Measurements from ENCODE around the gene WNT4. TPM values are rescaled to one million over a fixed set of nuclear protein-coding genes. Genes with fewer than 3 reads are reported as not detected.

Gene WNT4
- total and polyA plus RNA-seq, 9 of the 15 experiments (the other 6 are each of a cell fraction or from before 2014, with no cell fraction given): 0.01 TPM; not detected in 8

GRCh38 chr1:22168412-22168973 lies 25.6 kb upstream of the WNT4 start:
- ChIA-PET CTCF (ENCODE audit: low intra/inter-chr PET ratio) (no interaction called here), POLR2A (interaction anchor here (1.4 kb wide), 1 partner anchor 16 kb away, joined by 3 read pairs; no protein-coding TSS in a partner anchor)
- intact Hi-C loops (cut with micrococcal nuclease) (no loop called here), in situ Hi-C loops (cut with MboI) (no loop called here)
- Histone ChIP-seq H4K20me1 (replicated peaks; ENCODE audit: control insufficient read depth, insufficient read depth, low read length) (no peaks in the 10 kb centered on the region), H2AFZ (ENCODE audit: low read depth, low read length) (no peak overlapping the region), H3K4me2 (ENCODE audit: insufficient read depth, low read length) (no peak overlapping the region), H3K9me3 (replicated peaks; ENCODE audit: control insufficient read depth, insufficient read depth, low read depth, low read length) (no peaks in the 10 kb centered on the region), H3K9me1 (ENCODE audit: control insufficient read depth, insufficient read depth, low read length) (no peaks in the 10 kb centered on the region), H3K36me3 (ENCODE audit: control insufficient read depth, insufficient read depth, low read length) (no peaks in the 10 kb centered on the region), H3K79me2 (ENCODE audit: control insufficient read depth, insufficient read depth, low read length) (no peaks in the 10 kb centered on the region), H3K4me1 (replicated peaks in 1 of 2; ENCODE audit: control insufficient read depth in 2 of 2, insufficient read depth in 2 of 2, low read length in 2 of 2) (peaks cover 5 to 8% of the 10 kb centered on the region in 2 experiments; a peak in 4 of 5 replicates), H3K9ac (ENCODE audit: insufficient read depth in 1 of 2, low read depth in 2 of 2, low read length in 2 of 2) (no peak overlapping the region), H3K4me3 (no peak overlapping the region), H3K27me3 (ENCODE audit: control insufficient read depth in 2 of 2, insufficient read depth in 2 of 2, low read length in 2 of 2) (peaks cover 0 to 7% of the 10 kb centered on the region in 2 experiments; a peak in 1 of 5 replicates), H3K27ac (ENCODE audit: extremely low read depth, low read depth, low read length) (no peak overlapping the region)
- DNase-seq (ENCODE audit: extremely low read depth in 1 of 4, low spot score in 3 of 4) (peak in 1 of 4 experiments; percentile 36), FAIRE-seq (peak; percentile 40), ATAC-seq (peak; percentile 71)
- WGBS (ENCODE audit: insufficient coverage, low coverage, missing lambda C conversion rate): 11% methylated on average over 4 of the region's 4 CpGs
- BruUV-seq (replicated peaks): no TSS peak
- TF ChIP-seq MAX (CRISPR knock-in tag; IDR thresholded peaks at IDR 0.05): peak; percentile 75
- TF ChIP-seq PBX2 (CRISPR knock-in tag; IDR thresholded peaks at IDR 0.05; ENCODE audit: low read depth): no peak
- TF ChIP-seq PBX2 (tag; conservative IDR thresholded peaks at IDR 0.05; ENCODE audit: low read depth): 0 out of 2 replicates have a peak, but pooled peaks have one; percentile 7
- peak in 1 of 2 experiments; percentile 53 for TF ChIP-seq E2F6 (IDR thresholded peaks at IDR 0.05; ENCODE audit: borderline replicate concordance in 1 of 2, extremely low read depth in 1 of 2, insufficient read depth in 1 of 2, insufficient read length in 1 of 2, low read depth in 1 of 2, low read length in 1 of 2, poor library complexity in 1 of 2, severe bottlenecking in 1 of 2)
- TF ChIP-seq MYC (IDR thresholded peaks at IDR 0.05; ENCODE audit: low read depth, low read length): peak; percentile 57
- no peak for TF ChIP-seq MYC (CRISPR knock-in tag; IDR thresholded peaks at IDR 0.05; ENCODE audit: borderline replicate concordance, low read depth)
